H1 (cell line): ENCODE measurements around the gene BBX. TPM values are rescaled to one million over a fixed set of nuclear protein-coding genes. Genes with fewer than 3 reads are reported as not detected.

Source experiments
- CTCF ChIA-PET: fragments of 300-600 bp; sonication (Branson Sonifier 250); formaldehyde crosslinking; loops from one replicate; lab custom pipeline; 2021; ENCODE audit not compliant: partially characterized antibody; lab: Charles Lee
- POLR2A ChIA-PET: fragments of 300-600 bp; sonication (Branson Sonifier 250); formaldehyde crosslinking; loops from one replicate; lab custom pipeline; 2021; ENCODE audit warnings: inconsistent platforms; ENCODE audit not compliant: partially characterized antibody; lab: Charles Lee
- DNase-seq, 2 experiments: peaks; one replicate each; pipeline versions ENCODE4 v3.0.0 to v3.0.0-alpha.2; 2010 to 2022; ENCODE audit warnings: low spot score in 2 of 2, low read depth in 1 of 2, mixed read lengths in 1 of 2
- FAIRE-seq: peaks from 2 replicates; lab custom pipeline; 2011; peaks lifted over from hg19 to GRCh38; lab: Jason Lieb, UNC
- H2AFZ ChIP-seq: 2 replicates; pipeline ENCODE4 v1.8.1; 2012; ENCODE audit warnings: low read length, inconsistent platforms
- H2AK5ac ChIP-seq: 2 replicates; pipeline ENCODE4 v1.6.1; 2013; ENCODE audit warnings: low read depth, low read length
- H2BK120ac ChIP-seq: replicated peaks from 2 replicates; pipeline ENCODE3; 2013; ENCODE audit warnings: low read depth, low read length, inconsistent platforms
- H2BK12ac ChIP-seq: 2 replicates; pipeline ENCODE4 v1.6.1; 2013; ENCODE audit warnings: low read depth, low read length
- H2BK15ac ChIP-seq: 2 replicates; pipeline ENCODE4 v1.6.1; 2013; ENCODE audit warnings: low read length
- H2BK20ac ChIP-seq: 2 replicates; pipeline ENCODE4 v1.6.1; 2013; ENCODE audit warnings: low read length
- H2BK5ac ChIP-seq: 2 replicates; pipeline ENCODE4 v1.6.1; 2013; ENCODE audit warnings: low read depth, low read length
- H3K14ac ChIP-seq: 2 replicates; pipeline ENCODE4 v1.6.1; 2013; ENCODE audit warnings: inconsistent platforms; ENCODE audit not compliant: insufficient read length
- H3K18ac ChIP-seq: 2 replicates; pipeline ENCODE4 v1.6.1; 2013; ENCODE audit warnings: low read length; ENCODE audit errors: extremely low read depth
- H3K23ac ChIP-seq: 2 replicates; pipeline ENCODE4 v1.6.1; 2013; ENCODE audit warnings: inconsistent platforms; ENCODE audit not compliant: insufficient read length
- H3K23me2 ChIP-seq: 2 replicates; pipeline ENCODE4 v1.6.1; 2013; ENCODE audit warnings: low read depth, low read length
- H3K27ac ChIP-seq: 2 replicates; pipeline ENCODE4 v1.6.1; 2011; ENCODE audit warnings: low read depth, low read length, inconsistent platforms
- H3K27me3 ChIP-seq, 4 experiments: replicated peaks in 1 of 4; 1 replicate in 1 of 4; 2 replicates in 3 of 4; pipeline versions ENCODE4 v1.6.1 to v1.8.1; 2011 to 2013; ENCODE audit warnings: low read length in 3 of 4, mild to moderate bottlenecking in 3 of 4, inconsistent platforms in 2 of 4, mixed read lengths in 2 of 4, moderate library complexity in 1 of 4; ENCODE audit not compliant: control insufficient read depth in 3 of 4, insufficient read depth in 3 of 4; ENCODE audit errors: extremely low read depth in 1 of 4
- H3K36me3 ChIP-seq, 4 experiments: 2 replicates each; pipeline versions ENCODE4 v1.6.1 to v1.8.1; 2011 to 2013; ENCODE audit warnings: mild to moderate bottlenecking in 4 of 4, low read length in 3 of 4, moderate library complexity in 2 of 4, control low read depth in 1 of 4, inconsistent platforms in 1 of 4; ENCODE audit not compliant: insufficient read depth in 4 of 4, control insufficient read depth in 2 of 4
- H3K4ac ChIP-seq: replicated peaks from 2 replicates; pipeline ENCODE3; 2013; ENCODE audit warnings: low read length, low read depth, mixed read lengths, inconsistent platforms; ENCODE audit not compliant: insufficient read length
- H3K4me1 ChIP-seq, 4 experiments: replicated peaks in 1 of 4; 1 replicate in 1 of 4; 2 replicates in 3 of 4; pipeline versions ENCODE4 v1.6.1 to v1.8.1; 2011 to 2013; ENCODE audit warnings: low read length in 3 of 4, inconsistent platforms in 2 of 4, mixed read lengths in 1 of 4; ENCODE audit not compliant: insufficient read depth in 4 of 4, control insufficient read depth in 3 of 4
- H3K4me2 ChIP-seq, 2 experiments: 2 replicates each; pipeline versions ENCODE4 v1.6.1 to v1.8.1; 2011 to 2013; ENCODE audit warnings: low read depth in 2 of 2, low read length in 2 of 2, control low read depth in 1 of 2, inconsistent platforms in 1 of 2, mild to moderate bottlenecking in 1 of 2; ENCODE audit not compliant: insufficient read depth in 1 of 2
- H3K4me3 ChIP-seq, 4 experiments: fragments of 200-600, 300-600 bp in 1 of 4; sonication (generic), shearing (Covaris generic), sonication (Bioruptor Twin) in 1 of 4; 2 replicates each; pipeline versions ENCODE4 v1.5.1 to v1.8.1; 2011 to 2016; ENCODE audit warnings: low read length in 4 of 4, low read depth in 3 of 4, control low read depth in 2 of 4, inconsistent platforms in 2 of 4, mild to moderate bottlenecking in 2 of 4, mixed read lengths in 1 of 4, moderate library complexity in 1 of 4; ENCODE audit not compliant: insufficient read depth in 2 of 4; ENCODE audit errors: extremely low read depth in 1 of 4
- H3K56ac ChIP-seq: replicated peaks from 2 replicates; pipeline ENCODE3; 2013; ENCODE audit warnings: low read depth, mild to moderate bottlenecking, mixed read lengths, low read length, inconsistent platforms; ENCODE audit not compliant: insufficient read length
- H3K79me1 ChIP-seq: 2 replicates; pipeline ENCODE4 v1.6.1; 2013; ENCODE audit warnings: low read depth, low read length, control low read depth
- H3K79me2 ChIP-seq, 2 experiments: 2 replicates each; pipeline versions ENCODE4 v1.6.1 to v1.8.1; 2012 to 2013; ENCODE audit warnings: low read length in 2 of 2, mild to moderate bottlenecking in 2 of 2, inconsistent platforms in 1 of 2; ENCODE audit not compliant: insufficient read depth in 2 of 2, control insufficient read depth in 1 of 2
- H3K9ac ChIP-seq, 4 experiments: replicated peaks in 1 of 4; 1 replicate in 1 of 4; 2 replicates in 3 of 4; pipeline versions ENCODE4 v1.6.1 to v1.8.1; 2011 to 2013; ENCODE audit warnings: low read depth in 3 of 4, low read length in 3 of 4, control low read depth in 2 of 4, mild to moderate bottlenecking in 2 of 4, moderate library complexity in 2 of 4, inconsistent platforms in 1 of 4; ENCODE audit errors: extremely low read depth in 1 of 4
- H3K9me3 ChIP-seq, 2 experiments: 2 replicates each; pipeline versions ENCODE4 v1.6.1 to v1.8.1; 2012 to 2013; ENCODE audit warnings: mild to moderate bottlenecking in 2 of 2, moderate library complexity in 2 of 2, control low read depth in 1 of 2, inconsistent platforms in 1 of 2, low read depth in 1 of 2, low read length in 1 of 2, mixed read lengths in 1 of 2; ENCODE audit not compliant: insufficient read depth in 2 of 2
- H4K20me1 ChIP-seq, 2 experiments: replicated peaks in 1 of 2; 2 replicates each; pipeline versions ENCODE3 to v1.8.1; 2011 to 2013; ENCODE audit warnings: inconsistent platforms in 2 of 2, low read length in 2 of 2, mild to moderate bottlenecking in 1 of 2; ENCODE audit not compliant: insufficient read depth in 2 of 2, control insufficient read depth in 1 of 2
- H4K5ac ChIP-seq: 2 replicates; pipeline ENCODE4 v1.6.1; 2013; ENCODE audit warnings: low read length, low read depth, mixed read lengths, inconsistent platforms; ENCODE audit not compliant: insufficient read length
- H4K8ac ChIP-seq: 2 replicates; pipeline ENCODE4 v1.8.0; 2013; ENCODE audit warnings: mild to moderate bottlenecking, moderate library complexity, low read length, inconsistent platforms; ENCODE audit not compliant: insufficient read depth; ENCODE audit errors: extremely low read depth
- H4K91ac ChIP-seq: replicated peaks from 2 replicates; pipeline ENCODE3; 2013; ENCODE audit warnings: low read length, mixed read lengths, inconsistent platforms; ENCODE audit not compliant: insufficient read length
- CHD1 ChIP-seq: IDR thresholded peaks from 2 replicates; pipeline ENCODE4 v1.6.1; 2012; ENCODE audit warnings: low read depth, low read length, improper control_type of control experiment
- GABPA ChIP-seq: IDR thresholded peaks from 2 replicates; pipeline ENCODE4 v1.6.1; 2011; ENCODE audit warnings: mild to moderate bottlenecking, low read length, moderate library complexity, borderline replicate concordance; ENCODE audit not compliant: insufficient read depth
- JUN ChIP-seq: IDR thresholded peaks from 2 replicates; pipeline ENCODE4 v1.6.1; 2011; ENCODE audit warnings: low read depth, mild to moderate bottlenecking, improper control_type of control experiment, low read length
- POLR2A ChIP-seq, 2 experiments: IDR thresholded peaks; 1 replicate in 1 of 2; 2 replicates in 1 of 2; pipeline ENCODE4 v1.6.1; 2011; ENCODE audit warnings: low read depth in 2 of 2, low read length in 2 of 2, mild to moderate bottlenecking in 2 of 2; ENCODE audit errors: control extremely low read depth in 1 of 2
- POLR2AphosphoS5 ChIP-seq: IDR thresholded peaks from 2 replicates; pipeline ENCODE4 v1.6.1; 2011; ENCODE audit warnings: low read depth, low read length
- POU5F1 ChIP-seq: IDR thresholded peaks from 2 replicates; pipeline ENCODE4 v1.6.1; 2011; ENCODE audit warnings: low read depth, mild to moderate bottlenecking, low read length, moderate library complexity
- RNF2 ChIP-seq: fragments of 200-900, 300-1000 bp; sonication (generic); IDR thresholded peaks from 2 replicates; pipeline ENCODE4 v1.7.1; 2016; ENCODE audit warnings: borderline replicate concordance, low read depth, mild to moderate bottlenecking, antibody characterized with exemption, low read length; ENCODE audit not compliant: poor library complexity, severe bottlenecking; ENCODE audit errors: missing control alignments
- SIRT6 ChIP-seq: IDR thresholded peaks from one replicate; pipeline ENCODE4 v1.7.1; 2012; ENCODE audit warnings: low read length, inconsistent platforms
- WGBS, 2 experiments: shearing (Covaris generic) in 1 of 2; methylation state at CpG; one replicate each; pipeline versions ENCODE4 v1.1.6 to v1.1.7; 2013 to 2015; ENCODE audit warnings: low lambda C conversion rate in 2 of 2, mixed read lengths in 2 of 2, inconsistent platforms in 1 of 2, low coverage in 1 of 2, missing lambda C conversion rate in 1 of 2; ENCODE audit not compliant: insufficient replicate concordance in 2 of 2, insufficient coverage in 1 of 2, insufficient read length in 1 of 2; ENCODE audit errors: extremely low coverage in 1 of 2, missing lambda C conversion rate in 1 of 2; 5-methylcytosine and 5-hydroxymethylcytosine counted together
- polyA plus RNA-seq, 7 experiments: library from polyadenylated mRNA; depleted of rRNA in 3 of 7; stranded (reverse) in 5 of 7; unstranded in 2 of 7; fragments of >200 nt in 5 of 7; fragments of 200-250 nt in 2 of 7; gene quantifications; 1 replicate in 5 of 7; 2 replicates in 1 of 7; 4 replicates in 1 of 7; pipeline versions ENCODE4 v1.2.1 to v1.2.3, GENCODE V29; 2011 to 2013; ENCODE audit warnings: missing spikeins in 2 of 7, mixed read lengths in 2 of 7
- total RNA-seq: library from RNA; stranded (reverse); fragmentation: NEBNext Ultra II Directional; extraction: Animal tissue kit (Norgen Biotek cat#: 25700); gene quantifications from 2 replicates; pipeline ENCODE4 v1.2.1, GENCODE V29; 2021
- TF ChIP-seq, protein P1 (sequence below): IDR thresholded peaks from 2 replicates; pipeline ENCODE4 v1.6.1; 2012; ENCODE audit warnings: inconsistent platforms

BBX gene
- total and polyA plus RNA-seq, 2 of the 8 experiments (the other 6 are each of a cell fraction or from before 2014, with no cell fraction given): 11.0 to 42.5 TPM

DNA sequence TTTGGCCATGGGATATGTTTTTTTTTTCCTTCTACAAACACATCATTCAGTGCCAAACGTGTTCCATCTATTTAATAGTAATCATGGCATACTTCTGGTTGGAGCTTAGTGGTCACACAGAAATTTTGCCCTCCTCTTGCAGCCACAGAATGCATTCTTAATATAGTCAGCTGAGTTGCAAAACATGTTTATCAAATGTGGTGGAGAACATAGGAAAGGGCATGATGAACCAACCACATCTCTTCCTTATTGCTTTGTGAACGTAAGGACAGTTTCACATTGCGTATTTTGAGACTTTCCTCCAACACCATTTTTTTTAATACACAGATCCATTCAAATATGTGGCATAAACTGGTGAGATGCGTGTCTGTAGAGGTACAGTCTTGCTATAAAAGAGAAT, 106.8 kb downstream of the BBX start:
- CTCF ChIA-PET: interaction anchor here (0.6 to 6.6 kb wide), 5 partner anchors 13 to 181 kb away, joined by 4 to 43 read pairs (median 5); no protein-coding TSS in a partner anchor
- Histone ChIP-seq H3K14ac (no peak overlapping the region), H2BK5ac (no peak overlapping the region), H4K20me1 (peaks cover 0 to 2% of the 10 kb centered on the region in 2 experiments), H3K4me1 (peaks cover 0 to 10% (median 3%) of the 10 kb centered on the region in 4 experiments; a peak in 2 of 7 replicates), H4K91ac (no peak overlapping the region), H3K18ac (no peak overlapping the region), H3K56ac (no peak overlapping the region), H3K4me2 (no peak overlapping the region), H2BK20ac (no peak overlapping the region), H2BK12ac (no peak overlapping the region), H3K27ac (no peak overlapping the region), H3K23me2 (no peaks in the 10 kb centered on the region), H3K4me3 (no peak overlapping the region), H3K27me3 (no peaks in the 10 kb centered on the region), H2AFZ (no peak overlapping the region), H3K9ac (no peak overlapping the region), H3K23ac (no peak overlapping the region), H3K79me1 (0 out of 2 replicates have a peak, but pooled peaks cover 4% of the 10 kb centered on the region), H2BK120ac (no peak overlapping the region), H4K5ac (no peak overlapping the region), H2AK5ac (no peak overlapping the region), H2BK15ac (no peak overlapping the region), H3K4ac (no peak overlapping the region), H3K9me3 (no peaks in the 10 kb centered on the region), H4K8ac (no peak overlapping the region), H3K36me3 (no peaks in the 10 kb centered on the region), H3K79me2 (peaks cover 0 to 17% of the 10 kb centered on the region in 2 experiments; a peak in 3 of 4 replicates)
- 91% methylated on average over 4 of the region's 4 CpGs; no CpG with 5 or more reads in 1 of the 2 experiments for WGBS, 2 experiments
- FAIRE-seq (no peak), DNase-seq (no peak)
- POLR2A ChIA-PET: no interaction called here
- TF ChIP-seq POLR2AphosphoS5: no peak
- no peak for TF ChIP-seq JUN
- no peak for TF ChIP-seq CHD1
- no peak for TF ChIP-seq RNF2
- no peak for TF ChIP-seq GABPA
- TF ChIP-seq, protein P1, sequence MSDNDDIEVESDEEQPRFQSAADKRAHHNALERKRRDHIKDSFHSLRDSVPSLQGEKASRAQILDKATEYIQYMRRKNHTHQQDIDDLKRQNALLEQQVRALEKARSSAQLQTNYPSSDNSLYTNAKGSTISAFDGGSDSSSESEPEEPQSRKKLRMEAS: no peak
- TF ChIP-seq POLR2A (IDR thresholded peaks at IDR 0.05; ENCODE audit: control extremely low read depth in 1 of 2, low read depth in 2 of 2, low read length in 2 of 2): no peak
- TF ChIP-seq SIRT6: no peak
- TF ChIP-seq POU5F1: no peak
